GM18499 (cell line): ENCODE measurements around the gene NDFIP1.
A peak's percentile ranks its signal among the peaks of the same experiment; 100 is the strongest.
"Not testable (repeated sequence)": the region's sequence is repeated elsewhere in the genome, so short reads cannot be mapped to it uniquely, and the experiment has no call there.

ENCODE experiments used
- ATAC-seq: cut with Tn5 transposase; IDR thresholded peaks from one replicate; pipeline ENCODE4 v1.9.1; 2021; ENCODE audit warnings: moderate number of reproducible peaks; ENCODE audit not compliant: insufficient read depth, unreplicated experiment

The NDFIP1 gene

GRCh38 chr5:142108432-142109330 is at the start of gene NDFIP1:
Gene NDFIP1, plus strand, starts transcription at chr5:142108779. Its CDS starts 196 bp downstream, at chr5:142108975.
- peak; percentile 70 for ATAC-seq

- ATAC-seq, result no peak
Measured at GRCh38 chr5:142059304-142059940, 49.2 kb upstream of the NDFIP1 start.

GRCh38 chr5:142063376-142063775 is 45.2 kb upstream of the NDFIP1 start:
- no peak for ATAC-seq

GRCh38 chr5:142063878-142064331 is 44.7 kb upstream of the NDFIP1 start:
- ATAC-seq, result no peak

GRCh38 chr5:142065273-142065672 is 43.3 kb upstream of the NDFIP1 start:
- no peak for ATAC-seq

GRCh38 chr5:142069606-142070399 is 38.8 kb upstream of the NDFIP1 start:
- ATAC-seq, result no peak

GRCh38 chr5:142070734-142071133 is 37.8 kb upstream of the NDFIP1 start:
- no peak for ATAC-seq

- no peak for ATAC-seq
Measured at GRCh38 chr5:142072488-142072887, 36.1 kb upstream of the NDFIP1 start.

- ATAC-seq, result no peak
Measured at GRCh38 chr5:142073362-142073988, 35.1 kb upstream of the NDFIP1 start.

- no peak for ATAC-seq
Measured at GRCh38 chr5:142074006-142074405, 34.6 kb upstream of the NDFIP1 start.

GRCh38 chr5:142078221-142078620 is 30.4 kb upstream of the NDFIP1 start:
- ATAC-seq, result no peak

- no peak for ATAC-seq
Measured at GRCh38 chr5:142078706-142079105, 29.9 kb upstream of the NDFIP1 start.

- ATAC-seq, result no peak
Measured at GRCh38 chr5:142079306-142079721, 29.3 kb upstream of the NDFIP1 start.

GRCh38 chr5:142080248-142080647 is 28.3 kb upstream of the NDFIP1 start:
- ATAC-seq, result no peak

GRCh38 chr5:142082182-142082781 is 26.3 kb upstream of the NDFIP1 start:
- no peak for ATAC-seq

- no peak for ATAC-seq
Measured at GRCh38 chr5:142086229-142086628, 22.4 kb upstream of the NDFIP1 start.

GRCh38 chr5:142086679-142087078 is 21.9 kb upstream of the NDFIP1 start:
- no peak for ATAC-seq

- ATAC-seq, result no peak
Measured at GRCh38 chr5:142087920-142088679, 20.5 kb upstream of the NDFIP1 start.

- not testable (repeated sequence) for ATAC-seq
Measured at GRCh38 chr5:142088855-142089479, 19.6 kb upstream of the NDFIP1 start.
